Measurements from ENCODE around the gene PRR20A. TPM values are rescaled to one million over a fixed set of nuclear protein-coding genes. Genes with fewer than 3 reads are reported as not detected.
"Not testable (repeated sequence)": the region's sequence is repeated elsewhere in the genome, so short reads cannot be mapped to it uniquely, and the experiment has no call there.

The PRR20A gene
- total RNA-seq, 6 donors from 2014 or later = not detected

GRCh38 chr13:57137585-57137984, 3.1 kb upstream of the PRR20A start:
- no peak for ATAC-seq (ENCODE audit: low FRiP score in 2 of 2)
- no peak for DNase-seq
- Histone ChIP-seq H3K4me3 (no peak overlapping the region), H3K27ac (no peak overlapping the region), H3K36me3 (no peaks in the 10 kb centered on the region), H3K9me3 (peaks cover 0 to 4% (median 0%) of the 10 kb centered on the region in 4 donors), H3K27me3 (no peaks in the 10 kb centered on the region), H3K4me1 (no peaks in the 10 kb centered on the region)
- TF ChIP-seq CTCF (IDR thresholded peaks at IDR 0.05) = no peak
- no peak for TF ChIP-seq EP300 (IDR thresholded peaks at IDR 0.05)
- TF ChIP-seq POLR2A (IDR thresholded peaks at IDR 0.05) = no peak
- no peak for TF ChIP-seq POLR2AphosphoS5 (IDR thresholded peaks at IDR 0.05)
- WGBS, 2 donors = 68 to 79% methylated on average over 4 of the region's 4 CpGs

GRCh38 chr13:57138988-57139387, 1.7 kb upstream of the PRR20A start:
- no peak for ATAC-seq (ENCODE audit: low FRiP score in 2 of 2)
- no peak overlapping the region for H3K27ac ChIP-seq
- WGBS, 2 donors = 89 to 94% methylated on average over 5 of the region's 5 CpGs

DNA sequence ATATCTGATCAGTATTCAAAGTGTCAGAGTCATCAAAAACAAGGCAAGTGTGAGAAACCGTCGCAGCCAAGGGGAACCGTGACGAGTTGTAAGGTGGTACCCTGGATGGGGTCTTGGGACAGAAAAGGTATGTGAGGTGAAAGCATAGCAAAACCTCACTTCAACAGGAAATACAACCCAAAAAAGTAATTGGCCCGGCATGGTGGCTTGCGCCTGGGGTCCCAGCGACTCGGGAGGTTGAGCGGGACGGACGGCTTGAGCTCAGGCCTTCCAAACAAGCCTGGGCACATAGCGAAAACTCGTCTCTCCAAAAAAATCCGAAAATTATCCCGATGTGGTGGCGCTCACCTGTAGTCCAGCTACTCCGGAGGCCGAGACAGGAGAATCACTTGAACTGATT, 937 bp upstream of the PRR20A start:
- not testable (repeated sequence) for H3K4me1 ChIP-seq; DNase-seq; H3K4me3 ChIP-seq; H3K36me3 ChIP-seq; H3K9me3 ChIP-seq; H3K27ac ChIP-seq; H3K27me3 ChIP-seq; ATAC-seq (ENCODE audit: low FRiP score in 2 of 2)
- 96 to 97% methylated on average over 7 to 11 of the region's 18 CpGs for WGBS, 2 donors

More at GRCh38 chr13:57138988-57139387, 1.7 kb upstream of the PRR20A start:
- H3K36me3 ChIP-seq = no peaks in the 10 kb centered on the region
- no peak overlapping the region for H3K4me3 ChIP-seq
- no peaks in the 10 kb centered on the region for H3K27me3 ChIP-seq
- no peak for TF ChIP-seq POLR2AphosphoS5 (IDR thresholded peaks at IDR 0.05)
- no peak for TF ChIP-seq CTCF (IDR thresholded peaks at IDR 0.05)
- TF ChIP-seq POLR2A (IDR thresholded peaks at IDR 0.05) = no peak
- TF ChIP-seq EP300 (IDR thresholded peaks at IDR 0.05) = no peak
- no peak for DNase-seq
- peaks cover 0 to 4% (median 0%) of the 10 kb centered on the region in 4 donors for H3K9me3 ChIP-seq
- no peaks in the 10 kb centered on the region for H3K4me1 ChIP-seq

GRCh38 chr13:57147188-57147587, 6.5 kb downstream of the PRR20A start, which contains the start of gene PRR20B:
Gene PRR20B (plus strand): TSS chr13:57147488. CDS start chr13:57147875, 387 bp downstream.
- not testable (repeated sequence) for ATAC-seq (ENCODE audit: low FRiP score in 2 of 2); DNase-seq; H3K9me3 ChIP-seq; H3K4me1 ChIP-seq; H3K4me3 ChIP-seq; H3K36me3 ChIP-seq; H3K27me3 ChIP-seq; H3K27ac ChIP-seq
- no CpG with 5 or more reads among the region's 22 CpGs for WGBS, 2 donors

DNA sequence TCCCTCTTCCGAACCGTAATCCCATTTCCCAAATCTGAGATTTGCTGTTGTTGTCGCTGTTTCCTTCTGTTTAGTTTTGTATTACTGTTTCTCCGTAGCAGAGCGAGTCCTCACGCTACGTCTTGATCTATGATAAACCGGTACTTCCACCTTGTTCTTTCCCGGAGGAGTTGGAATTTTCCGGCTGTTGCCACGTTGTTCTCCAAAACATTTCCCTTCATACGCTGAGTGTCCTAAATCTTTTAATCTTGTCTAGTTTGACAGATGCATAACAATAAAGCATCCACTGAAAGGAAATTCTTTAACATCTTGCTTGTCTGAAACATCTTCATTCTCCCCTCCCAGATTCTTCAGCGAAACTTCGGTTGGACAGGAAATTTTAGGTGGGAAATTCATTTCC, 7.4 kb downstream of the PRR20A start:
- H3K9me3 ChIP-seq; ATAC-seq (ENCODE audit: low FRiP score in 2 of 2); DNase-seq; H3K27me3 ChIP-seq; H3K36me3 ChIP-seq; H3K27ac ChIP-seq; H3K4me3 ChIP-seq; H3K4me1 ChIP-seq: not testable (repeated sequence)
- WGBS, 2 donors = 91 to 97% methylated on average over 9 to 10 of the region's 14 CpGs

DNA sequence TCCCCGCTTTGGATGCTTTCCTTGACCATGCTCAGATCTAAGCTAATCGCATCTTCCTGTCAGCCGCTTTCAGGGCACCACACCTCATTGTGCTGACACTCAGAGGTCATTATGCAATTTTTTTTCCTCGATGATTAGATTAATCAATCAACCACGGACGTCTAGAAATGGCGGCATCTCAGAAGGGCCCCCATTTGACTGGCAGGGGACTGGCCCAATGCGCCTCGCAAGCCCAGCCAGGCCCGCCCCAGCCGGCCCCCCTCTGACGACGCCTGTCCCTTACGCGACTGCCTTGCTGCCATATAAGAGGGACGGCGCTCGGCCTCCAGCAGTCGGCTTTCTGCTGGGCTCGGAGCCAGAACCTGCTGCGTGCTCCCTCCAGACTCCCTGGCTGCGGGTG, 13.0 kb downstream of the PRR20A start, which contains the start of gene PRR20C:
PRR20C (plus strand) TSS at position 301 of the 400 bp plus-strand sequence. CDS start 387 bp downstream, outside the sequence.
- not testable (repeated sequence) for H3K27me3 ChIP-seq; H3K4me3 ChIP-seq; DNase-seq; H3K9me3 ChIP-seq; H3K27ac ChIP-seq; H3K4me1 ChIP-seq; H3K36me3 ChIP-seq; ATAC-seq (ENCODE audit: low FRiP score in 2 of 2)
- no CpG with 5 or more reads among the region's 22 CpGs for WGBS, 2 donors

- H3K36me3 ChIP-seq; H3K4me3 ChIP-seq; DNase-seq; H3K4me1 ChIP-seq; H3K9me3 ChIP-seq; H3K27ac ChIP-seq; H3K27me3 ChIP-seq; ATAC-seq (ENCODE audit: low FRiP score in 2 of 2): not testable (repeated sequence)
- no CpG with 5 or more reads among the region's 22 CpGs for WGBS, 2 donors
These were observed 19.6 kb downstream of the PRR20A start, which contains the start of gene PRR20D for GRCh38 chr13:57160332-57160731. Gene PRR20D (plus strand): TSS chr13:57160632. CDS start chr13:57161019, 387 bp downstream.

- not testable (repeated sequence) for H3K27me3 ChIP-seq; ATAC-seq (ENCODE audit: low FRiP score in 2 of 2); H3K27ac ChIP-seq; H3K4me1 ChIP-seq; DNase-seq; H3K36me3 ChIP-seq; H3K9me3 ChIP-seq; H3K4me3 ChIP-seq
- WGBS, 2 donors = no CpG with 5 or more reads among the region's 22 CpGs
These were observed 26.2 kb downstream of the PRR20A start, which contains the start of gene PRR20E for GRCh38 chr13:57166897-57167296. Gene PRR20E (plus strand): TSS chr13:57167197. CDS start chr13:57167584, 387 bp downstream.

Data from upper lobe of left lung (tissue), 6 donors.